DND-41 (cell line): ENCODE data around the gene PMFBP1.

Experiments
- ATAC-seq: fragments of 200-7000 bp; cut with Tn5 transposase; 3 replicates; pipeline ENCODE4 v1.9.1; 2021; ENCODE audit warnings: low read depth; ENCODE audit not compliant: insufficient read depth
- DNase-seq: peaks from one replicate; pipeline ENCODE4 v3.0.0-alpha.2; 2020
- H2AFZ ChIP-seq: 2 replicates; pipeline ENCODE4 v1.6.0; 2012; ENCODE audit warnings: low read depth, low read length
- H3K27ac ChIP-seq: 2 replicates; pipeline ENCODE4 v1.5.1; 2012; ENCODE audit warnings: low read length, inconsistent platforms
- H3K27me3 ChIP-seq: fragments of 200-600 bp; sonication (generic); 2 replicates; pipeline ENCODE4 v1.6.0; 2012; ENCODE audit warnings: low read length, mild to moderate bottlenecking, inconsistent platforms; ENCODE audit not compliant: insufficient read depth, poor library complexity
- H3K36me3 ChIP-seq: 2 replicates; pipeline ENCODE4 v1.5.1; 2012; ENCODE audit warnings: low read length, inconsistent platforms; ENCODE audit not compliant: insufficient read depth
- H3K4me1 ChIP-seq: 2 replicates; pipeline ENCODE4 v1.5.1; 2012; ENCODE audit warnings: mild to moderate bottlenecking, low read length; ENCODE audit not compliant: insufficient read depth
- H3K4me2 ChIP-seq: 2 replicates; pipeline ENCODE4 v1.6.0; 2012; ENCODE audit warnings: mild to moderate bottlenecking, moderate library complexity, low read length, inconsistent platforms; ENCODE audit not compliant: insufficient read depth
- H3K4me3 ChIP-seq, 2 experiments: fragments of 200-600 bp in 1 of 2; shearing (Covaris generic) in 1 of 2; 2 replicates each; pipeline ENCODE4 v1.5.1; 2012 to 2016; ENCODE audit warnings: inconsistent platforms in 2 of 2, low read length in 2 of 2, mild to moderate bottlenecking in 2 of 2, low read depth in 1 of 2, moderate library complexity in 1 of 2
- H3K79me2 ChIP-seq: 2 replicates; pipeline ENCODE4 v1.6.0; 2012; ENCODE audit warnings: low read length, inconsistent platforms; ENCODE audit not compliant: insufficient read depth
- H3K9ac ChIP-seq: 2 replicates; pipeline ENCODE4 v1.6.0; 2012; ENCODE audit warnings: low read depth, mild to moderate bottlenecking, inconsistent platforms, low read length, moderate library complexity
- H3K9me3 ChIP-seq: 2 replicates; pipeline ENCODE4 v1.5.1; 2012; ENCODE audit warnings: low read length, moderate library complexity, mild to moderate bottlenecking, inconsistent platforms; ENCODE audit not compliant: insufficient read depth, severe bottlenecking
- H4K20me1 ChIP-seq: 2 replicates; pipeline ENCODE4 v1.6.0; 2012; ENCODE audit warnings: low read length; ENCODE audit not compliant: insufficient read depth
- EZH2 ChIP-seq: IDR thresholded peaks from 3 replicates; pipeline ENCODE4 v1.6.1; 2012; ENCODE audit warnings: borderline replicate concordance, low read depth, mild to moderate bottlenecking, moderate library complexity, low read length, inconsistent platforms; ENCODE audit not compliant: severe bottlenecking
- TF ChIP-seq, protein P1 (sequence below): IDR thresholded peaks from 2 replicates; pipeline ENCODE4 v1.5.1; 2012; ENCODE audit warnings: borderline replicate concordance, low read length, moderate library complexity, mild to moderate bottlenecking; ENCODE audit not compliant: poor library complexity, severe bottlenecking; ENCODE audit errors: extremely low read depth

Gene PMFBP1

DNA sequence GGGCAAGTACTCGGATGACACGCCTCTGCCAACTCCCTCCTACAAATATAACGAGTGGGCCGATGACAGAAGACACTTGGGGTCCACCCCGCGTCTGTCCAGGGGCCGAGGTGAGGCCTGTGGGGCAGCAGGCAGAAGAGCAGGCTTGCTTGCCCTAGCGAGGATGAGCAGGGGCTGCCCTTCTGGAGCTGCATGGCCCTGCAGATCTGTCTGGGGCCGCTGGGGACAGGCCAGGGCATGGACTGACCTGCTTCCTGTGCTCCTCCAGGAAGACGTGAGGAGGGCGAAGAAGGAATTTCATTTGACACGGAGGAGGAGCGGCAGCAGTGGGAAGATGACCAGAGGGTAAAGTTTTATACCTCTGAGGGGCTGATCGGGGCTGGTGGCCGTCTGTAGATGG lies 73.0 kb downstream of the PMFBP1 start:
- Histone ChIP-seq H3K27ac (no peak overlapping the region), H3K79me2 (peaks cover 31% of the 10 kb centered on the region), H3K27me3 (no peaks in the 10 kb centered on the region), H3K4me3 (no peak overlapping the region), H3K9me3 (no peaks in the 10 kb centered on the region), H2AFZ (no peak overlapping the region), H3K4me1 (peaks cover 24% of the 10 kb centered on the region), H4K20me1 (peaks cover 9% of the 10 kb centered on the region; the same call in 1 of the 2 replicates), H3K36me3 (peaks cover 84% of the 10 kb centered on the region), H3K9ac (no peak overlapping the region), H3K4me2 (no peak overlapping the region)
- TF ChIP-seq, protein P1, sequence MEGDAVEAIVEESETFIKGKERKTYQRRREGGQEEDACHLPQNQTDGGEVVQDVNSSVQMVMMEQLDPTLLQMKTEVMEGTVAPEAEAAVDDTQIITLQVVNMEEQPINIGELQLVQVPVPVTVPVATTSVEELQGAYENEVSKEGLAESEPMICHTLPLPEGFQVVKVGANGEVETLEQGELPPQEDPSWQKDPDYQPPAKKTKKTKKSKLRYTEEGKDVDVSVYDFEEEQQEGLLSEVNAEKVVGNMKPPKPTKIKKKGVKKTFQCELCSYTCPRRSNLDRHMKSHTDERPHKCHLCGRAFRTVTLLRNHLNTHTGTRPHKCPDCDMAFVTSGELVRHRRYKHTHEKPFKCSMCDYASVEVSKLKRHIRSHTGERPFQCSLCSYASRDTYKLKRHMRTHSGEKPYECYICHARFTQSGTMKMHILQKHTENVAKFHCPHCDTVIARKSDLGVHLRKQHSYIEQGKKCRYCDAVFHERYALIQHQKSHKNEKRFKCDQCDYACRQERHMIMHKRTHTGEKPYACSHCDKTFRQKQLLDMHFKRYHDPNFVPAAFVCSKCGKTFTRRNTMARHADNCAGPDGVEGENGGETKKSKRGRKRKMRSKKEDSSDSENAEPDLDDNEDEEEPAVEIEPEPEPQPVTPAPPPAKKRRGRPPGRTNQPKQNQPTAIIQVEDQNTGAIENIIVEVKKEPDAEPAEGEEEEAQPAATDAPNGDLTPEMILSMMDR = no peak
- TF ChIP-seq EZH2 = no peak
- ATAC-seq (no peak), DNase-seq (no peak)

DNA sequence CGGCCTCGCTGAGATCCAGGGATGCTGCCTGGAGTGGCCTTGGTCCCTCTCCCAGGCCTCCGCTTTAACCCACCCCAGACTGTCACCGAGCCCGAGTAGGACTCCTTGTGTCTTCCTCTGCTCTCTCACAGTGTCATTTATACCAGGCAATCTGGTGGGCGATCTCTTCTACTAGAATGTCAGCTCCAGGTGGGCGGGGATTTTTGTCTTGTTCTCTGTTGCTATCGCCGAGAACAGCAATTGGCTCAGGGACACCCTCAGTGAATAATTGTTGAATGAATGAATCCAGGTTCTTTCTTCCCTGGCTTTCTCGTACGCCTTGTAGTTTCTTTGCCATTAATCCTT lies 77.7 kb downstream of the PMFBP1 start:
- Histone ChIP-seq H3K4me1 (peaks cover 46% of the 10 kb centered on the region), H2AFZ (peak overlapping the region; percentile 86), H3K36me3 (peaks cover 55% of the 10 kb centered on the region), H3K27me3 (no peaks in the 10 kb centered on the region), H3K9ac (peak overlapping the region; percentile 77), H3K27ac (peak overlapping the region; percentile 84), H3K79me2 (peaks cover 71% of the 10 kb centered on the region), H3K9me3 (no peaks in the 10 kb centered on the region), H3K4me3 (peak overlapping the region; percentile 83 to 86), H4K20me1 (peaks cover 11% of the 10 kb centered on the region; the same call in 1 of the 2 replicates), H3K4me2 (peak overlapping the region; percentile 89)
- ATAC-seq = peak; percentile 1; the same call in 2 of the 3 replicates
- TF ChIP-seq, protein P1 = no peak
- TF ChIP-seq EZH2 = no peak
- DNase-seq = peak; percentile 33

GRCh38 chr16:72093448-72094265 lies 78.3 kb downstream of the PMFBP1 start, which contains the start of the genes DHX38 and TXNL4B:
Gene DHX38 (plus strand): TSS chr16:72093847. CDS start chr16:72096158, 2,311 bp downstream.
Gene TXNL4B (minus strand): TSS chr16:72093620. CDS start chr16:72090749, 2,871 bp downstream.
- Histone ChIP-seq H3K4me1 (peaks cover 46% of the 10 kb centered on the region), H3K27me3 (no peaks in the 10 kb centered on the region), H3K9ac (peak within 1 kb of the TSS; percentile 77), H3K9me3 (no peaks in the 10 kb centered on the region), H3K4me3 (peak within 1 kb of the TSS; percentile 83 to 86), H3K79me2 (peaks cover 71% of the 10 kb centered on the region), H3K36me3 (peaks cover 55% of the 10 kb centered on the region), H3K4me2 (peak within 1 kb of the TSS; percentile 94), H3K27ac (peak within 1 kb of the TSS; percentile 84), H2AFZ (peak within 1 kb of the TSS; percentile 93), H4K20me1 (peaks cover 8% of the 10 kb centered on the region; the same call in 1 of the 2 replicates)
- DNase-seq (peak; percentile 96), ATAC-seq (peak; percentile 97)
- no peak for TF ChIP-seq EZH2
- TF ChIP-seq, protein P1 = no peak
